Measurements from ENCODE around the gene SLC29A1.

Gene SLC29A1

GRCh38 chr6:44256775-44257024, 33.3 kb downstream of the SLC29A1 start:
- DNase-seq: no peak

- no peak for DNase-seq
Measured at GRCh38 chr6:44257025-44257752, 33.8 kb downstream of the SLC29A1 start, which contains the start of gene SLC35B2. TSS of gene SLC35B2 (minus strand) at chr6:44257528. CDS start at chr6:44257410, 118 bp downstream.

- peak; percentile 71 for DNase-seq
Measured at GRCh38 chr6:44257753-44258324, 34.4 kb downstream of the SLC29A1 start.

GRCh38 chr6:44258325-44258863, 35.0 kb downstream of the SLC29A1 start:
- no peak for DNase-seq

- DNase-seq: no peak
Measured at GRCh38 chr6:44258921-44259320, 35.5 kb downstream of the SLC29A1 start.

GRCh38 chr6:44260011-44260410, 36.6 kb downstream of the SLC29A1 start:
- no peak for DNase-seq

GRCh38 chr6:44260451-44261297, 37.3 kb downstream of the SLC29A1 start:
- no peak for DNase-seq

GRCh38 chr6:44261581-44261980, 38.2 kb downstream of the SLC29A1 start:
- no peak for DNase-seq

- no peak for DNase-seq
Measured at GRCh38 chr6:44262467-44263353, 39.3 kb downstream of the SLC29A1 start.

- DNase-seq: peak; percentile 74
Measured at GRCh38 chr6:44263354-44264100, 40.1 kb downstream of the SLC29A1 start.

GRCh38 chr6:44264154-44265006, 41.0 kb downstream of the SLC29A1 start:
- DNase-seq: peak; percentile 87

- DNase-seq: peak; percentile 97
Measured at GRCh38 chr6:44265007-44265721, 41.8 kb downstream of the SLC29A1 start, which contains the start of gene NFKBIE. TSS of gene NFKBIE (minus strand) at chr6:44265551. CDS start at chr6:44265346, 205 bp downstream.

- DNase-seq: no peak
Measured at GRCh38 chr6:44265722-44266233, 42.4 kb downstream of the SLC29A1 start.

- DNase-seq: no peak
Measured at GRCh38 chr6:44266347-44266746, 43.0 kb downstream of the SLC29A1 start.

GRCh38 chr6:44267252-44267651, 43.9 kb downstream of the SLC29A1 start:
- no peak for DNase-seq

- DNase-seq: no peak
Measured at GRCh38 chr6:44268095-44268628, 44.8 kb downstream of the SLC29A1 start.

GRCh38 chr6:44269178-44269920, 46.0 kb downstream of the SLC29A1 start:
- DNase-seq: peak; percentile 60

- no peak for DNase-seq
Measured at GRCh38 chr6:44269921-44270525, 46.6 kb downstream of the SLC29A1 start, which contains the start of gene TMEM151B. TSS of gene TMEM151B (plus strand) at chr6:44270450. CDS start at chr6:44270743, 293 bp downstream.
